Brain microvascular endothelial cell (primary cell): ENCODE data around the gene SERPINB2.

Experiments
- DNase-seq: peaks from one replicate; pipeline ENCODE4 v3.0.0-alpha.2; 2020
- H3K27ac ChIP-seq: fragments of 250-450 bp; sonication (Bioruptor Pico); 2 replicates; pipeline ENCODE4 v1.5.1; 2020; ENCODE audit warnings: mild to moderate bottlenecking, moderate library complexity
- H3K27me3 ChIP-seq: fragments of 250-450 bp; sonication (Bioruptor Pico); replicated peaks from 2 replicates; pipeline ENCODE4 v1.5.1; 2020; ENCODE audit warnings: mild to moderate bottlenecking
- H3K36me3 ChIP-seq: fragments of 250-450 bp; sonication (Bioruptor Pico); replicated peaks from 2 replicates; pipeline ENCODE4 v1.5.1; 2020; ENCODE audit warnings: mild to moderate bottlenecking
- H3K4me3 ChIP-seq: 2 replicates; pipeline ENCODE4 v1.5.1; 2011; ENCODE audit warnings: low read depth, mild to moderate bottlenecking, control low read depth, low read length, moderate library complexity
- CTCF ChIP-seq: IDR thresholded peaks from 2 replicates; pipeline ENCODE4 v1.5.1; 2011; ENCODE audit warnings: low read depth, mild to moderate bottlenecking, moderate library complexity, low read length, control low read depth, inconsistent platforms; ENCODE audit errors: missing control alignments
- in situ Hi-C: cut with HindIII; loops from 2 replicates; pipeline ENCODE4 v1.10.0; 2017; ENCODE audit warnings: low sequenced_read_pairs, low pct_ligation_motif_present

SERPINB2 gene

GRCh38 chr18:63894106-63894772 is 6.7 kb downstream of the SERPINB2 start:
- TF ChIP-seq CTCF, result no peak
- no peak overlapping the region for H3K27ac ChIP-seq

GRCh38 chr18:63895190-63895589 is 7.7 kb downstream of the SERPINB2 start:
- Histone ChIP-seq H3K36me3 (no peaks in the 10 kb centered on the region), H3K27me3 (no peaks in the 10 kb centered on the region), H3K27ac (no peak overlapping the region), H3K4me3 (no peak overlapping the region)
- TF ChIP-seq CTCF, result no peak
- DNase-seq, result no peak
- in situ Hi-C loops, result no loop called here

More at GRCh38 chr18:63894106-63894772, 6.7 kb downstream of the SERPINB2 start:
- Histone ChIP-seq H3K36me3 (no peaks in the 10 kb centered on the region), H3K27me3 (no peaks in the 10 kb centered on the region), H3K4me3 (no peak overlapping the region)
- DNase-seq, result no peak
- in situ Hi-C loops, result no loop called here

- no peak for DNase-seq
- TF ChIP-seq CTCF, result no peak
- in situ Hi-C loops, result no loop called here
- Histone ChIP-seq H3K4me3 (no peak overlapping the region), H3K27me3 (no peaks in the 10 kb centered on the region), H3K36me3 (no peaks in the 10 kb centered on the region), H3K27ac (no peak overlapping the region)
These were observed 9.6 kb downstream of the SERPINB2 start for GRCh38 chr18:63897072-63897471.

GRCh38 chr18:63899206-63899605 is 11.7 kb downstream of the SERPINB2 start:
- in situ Hi-C loops, result no loop called here

GRCh38 chr18:63903851-63904570 is 16.5 kb downstream of the SERPINB2 start:
- Histone ChIP-seq H3K36me3 (no peaks in the 10 kb centered on the region), H3K27me3 (no peaks in the 10 kb centered on the region), H3K27ac (no peak overlapping the region), H3K4me3 (no peak overlapping the region)
- no peak for TF ChIP-seq CTCF
- DNase-seq, result no peak
- in situ Hi-C loops, result no loop called here

More at GRCh38 chr18:63899206-63899605, 11.7 kb downstream of the SERPINB2 start:
- Histone ChIP-seq H3K27me3 (no peaks in the 10 kb centered on the region), H3K36me3 (no peaks in the 10 kb centered on the region), H3K27ac (no peak overlapping the region), H3K4me3 (no peak overlapping the region)
- no peak for DNase-seq
- TF ChIP-seq CTCF, result no peak
